Dedifferentiated amniotic fluid mesenchymal stem cell (primary cell): ENCODE measurements around the gene DCTD.

Source experiments
- DNase-seq: peaks from one replicate; pipeline ENCODE4 v3.0.0-alpha.2; 2016; ENCODE audit errors: extremely low spot score

The DCTD gene

GRCh38 chr4:182917182-182918043 is at the start of gene DCTD:
Gene DCTD (minus strand): TSS chr4:182917386. CDS start chr4:182915568, 1,818 bp downstream.
- DNase-seq = peak; percentile 39

GRCh38 chr4:182960746-182961145 is 43.6 kb upstream of the DCTD start:
- no peak for DNase-seq

- DNase-seq = no peak
Measured at GRCh38 chr4:182960228-182960627, 43.0 kb upstream of the DCTD start.

GRCh38 chr4:182955411-182955810 is 38.2 kb upstream of the DCTD start:
- DNase-seq = no peak

- DNase-seq = no peak
Measured at GRCh38 chr4:182944484-182945213, 27.5 kb upstream of the DCTD start.

- no peak for DNase-seq
Measured at GRCh38 chr4:182939680-182940079, 22.5 kb upstream of the DCTD start.

- DNase-seq = peak; percentile 43
Measured at GRCh38 chr4:182938205-182938645, 21.0 kb upstream of the DCTD start.

- DNase-seq = no peak
Measured at GRCh38 chr4:182937268-182938204, 20.4 kb upstream of the DCTD start.

GRCh38 chr4:182932651-182933050 is 15.5 kb upstream of the DCTD start:
- no peak for DNase-seq

GRCh38 chr4:182931691-182932345 is 14.6 kb upstream of the DCTD start:
- DNase-seq = no peak

- DNase-seq = no peak
Measured at GRCh38 chr4:182930889-182931288, 13.7 kb upstream of the DCTD start.

GRCh38 chr4:182929296-182929695 is 12.1 kb upstream of the DCTD start:
- DNase-seq = peak; percentile 87

GRCh38 chr4:182928061-182928460 is 10.9 kb upstream of the DCTD start:
- no peak for DNase-seq

- no peak for DNase-seq
Measured at GRCh38 chr4:182927505-182927904, 10.3 kb upstream of the DCTD start.

GRCh38 chr4:182925855-182926254 is 8.7 kb upstream of the DCTD start:
- no peak for DNase-seq

GRCh38 chr4:182925298-182925757 is 8.1 kb upstream of the DCTD start:
- DNase-seq = peak; percentile 55

- no peak for DNase-seq
Measured at GRCh38 chr4:182924497-182924896, 7.3 kb upstream of the DCTD start.

GRCh38 chr4:182923796-182924340 is 6.7 kb upstream of the DCTD start:
- no peak for DNase-seq

- no peak for DNase-seq
Measured at GRCh38 chr4:182923366-182923765, 6.2 kb upstream of the DCTD start.

GRCh38 chr4:182922501-182923284 is 5.5 kb upstream of the DCTD start:
- DNase-seq = no peak
